ENCODE results near the gene ARCN1. TPM values are rescaled to one million over a fixed set of nuclear protein-coding genes. Genes with fewer than 3 reads are reported as not detected.
A peak's percentile ranks its signal among the peaks of the same experiment; 100 is the strongest.

ARCN1 gene
- total and polyA plus RNA-seq, 12 donors, result 42.6 to 274 (median 104) TPM

DNA sequence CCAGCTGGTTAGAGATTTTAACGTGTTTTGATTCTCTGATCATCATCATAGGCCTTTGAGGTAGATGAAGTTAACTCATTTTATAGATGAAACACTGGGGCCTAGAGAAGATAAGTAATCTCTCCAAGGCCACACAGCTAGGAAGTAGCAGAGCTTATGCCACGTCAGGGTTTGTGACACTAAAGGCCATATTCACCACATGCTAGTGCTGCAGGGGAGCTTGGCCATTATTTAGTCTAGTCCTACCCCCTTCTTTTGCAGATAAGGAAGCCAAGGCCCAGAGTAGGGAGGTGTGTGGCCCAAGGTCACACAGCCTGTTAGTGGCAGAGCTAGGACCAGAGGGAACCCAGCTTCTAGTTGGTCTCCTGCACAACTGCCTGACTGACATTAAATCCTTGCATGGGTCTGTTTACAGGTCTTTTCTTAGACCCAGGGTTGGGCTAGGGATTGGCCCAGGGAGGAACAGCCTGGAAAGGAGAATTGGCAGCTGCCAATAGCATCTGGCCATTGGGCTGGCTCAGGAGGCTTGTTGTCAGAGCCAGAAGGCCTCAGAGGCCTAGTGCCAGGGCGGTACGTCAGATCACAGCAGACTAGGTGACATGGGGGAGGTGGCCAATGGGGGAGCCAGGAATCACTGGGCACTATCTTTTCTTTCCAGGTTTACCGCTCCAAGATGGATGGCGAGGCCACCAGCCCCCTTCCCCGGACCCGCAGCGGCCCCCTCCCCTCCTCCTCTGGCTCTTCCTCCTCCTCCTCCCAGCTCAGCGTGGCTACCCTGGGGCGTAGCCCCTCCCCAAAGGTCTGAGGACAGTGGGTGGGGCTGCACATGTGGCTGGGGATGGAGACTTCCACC lies 71.2 kb downstream of the ARCN1 start:
- WGBS, 4 donors, result 57 to 66% (median 61%) methylated on average over 6 to 11 of the region's 11 CpGs
- peaks cover 0 to 76% of the 10 kb centered on the region in 2 donors for H3K36me3 ChIP-seq (replicated peaks in 1 of 2)

DNA sequence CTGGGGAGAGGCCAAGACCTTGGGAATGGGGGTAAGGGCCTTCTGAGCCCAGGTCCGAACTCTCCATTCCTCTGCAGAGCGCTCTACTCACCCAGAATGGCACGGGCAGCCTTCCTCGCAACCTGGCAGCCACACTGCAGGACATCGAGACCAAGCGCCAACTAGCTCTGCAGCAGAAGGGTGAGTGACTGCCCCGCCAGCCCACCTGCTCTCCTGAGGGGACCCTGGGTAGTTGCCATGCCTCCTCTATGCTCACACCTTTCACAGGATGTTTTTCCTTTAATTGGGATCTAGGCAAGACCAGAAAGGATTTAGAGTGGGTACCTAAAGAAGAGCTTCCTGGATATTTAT lies 71.8 kb downstream of the ARCN1 start:
- Histone ChIP-seq H3K36me3 (replicated peaks in 1 of 2) (peaks cover 0 to 78% of the 10 kb centered on the region in 2 donors), H3K9me3 (replicated peaks in 1 of 3) (no peaks in the 10 kb centered on the region), H3K4me3 (no peak overlapping the region), H3K27me3 (no peaks in the 10 kb centered on the region), H3K27ac (peak overlapping the region in 3 of 5 donors; percentile 61 to 76 (median 64)), H3K4me1 (replicated peaks in 1 of 2) (peaks cover 10 to 18% of the 10 kb centered on the region in 2 donors)
- TF ChIP-seq, protein P1, sequence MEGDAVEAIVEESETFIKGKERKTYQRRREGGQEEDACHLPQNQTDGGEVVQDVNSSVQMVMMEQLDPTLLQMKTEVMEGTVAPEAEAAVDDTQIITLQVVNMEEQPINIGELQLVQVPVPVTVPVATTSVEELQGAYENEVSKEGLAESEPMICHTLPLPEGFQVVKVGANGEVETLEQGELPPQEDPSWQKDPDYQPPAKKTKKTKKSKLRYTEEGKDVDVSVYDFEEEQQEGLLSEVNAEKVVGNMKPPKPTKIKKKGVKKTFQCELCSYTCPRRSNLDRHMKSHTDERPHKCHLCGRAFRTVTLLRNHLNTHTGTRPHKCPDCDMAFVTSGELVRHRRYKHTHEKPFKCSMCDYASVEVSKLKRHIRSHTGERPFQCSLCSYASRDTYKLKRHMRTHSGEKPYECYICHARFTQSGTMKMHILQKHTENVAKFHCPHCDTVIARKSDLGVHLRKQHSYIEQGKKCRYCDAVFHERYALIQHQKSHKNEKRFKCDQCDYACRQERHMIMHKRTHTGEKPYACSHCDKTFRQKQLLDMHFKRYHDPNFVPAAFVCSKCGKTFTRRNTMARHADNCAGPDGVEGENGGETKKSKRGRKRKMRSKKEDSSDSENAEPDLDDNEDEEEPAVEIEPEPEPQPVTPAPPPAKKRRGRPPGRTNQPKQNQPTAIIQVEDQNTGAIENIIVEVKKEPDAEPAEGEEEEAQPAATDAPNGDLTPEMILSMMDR (IDR thresholded peaks at IDR 0.05), result no peak
- TF ChIP-seq POLR2A (IDR thresholded peaks at IDR 0.05), result no peak
- WGBS, 4 donors, result 85 to 100% (median 92%) methylated on average over 3 to 7 of the region's 7 CpGs
- DNase-seq, result no peak
- intact Hi-C loops (cut with DNase I), result no loop called here

More for the DNA sequence above, 71.2 kb downstream of the ARCN1 start:
- peaks cover 10 to 18% of the 10 kb centered on the region in 2 donors for H3K4me1 ChIP-seq (replicated peaks in 1 of 2)
- no peaks in the 10 kb centered on the region for H3K27me3 ChIP-seq
- H3K9me3 ChIP-seq (replicated peaks in 1 of 3), result no peaks in the 10 kb centered on the region
- H3K27ac ChIP-seq, result peak overlapping the region in 4 of 5 donors; percentile 22 to 76 (median 62)
- peak in 4 of 7 donors; percentile 49 to 71 (median 50) for DNase-seq
- intact Hi-C loops (cut with DNase I), result no loop called here
- TF ChIP-seq, protein P1 (IDR thresholded peaks at IDR 0.05), result no peak
- no peak for TF ChIP-seq POLR2A (IDR thresholded peaks at IDR 0.05)
- no peak overlapping the region for H3K4me3 ChIP-seq

DNA sequence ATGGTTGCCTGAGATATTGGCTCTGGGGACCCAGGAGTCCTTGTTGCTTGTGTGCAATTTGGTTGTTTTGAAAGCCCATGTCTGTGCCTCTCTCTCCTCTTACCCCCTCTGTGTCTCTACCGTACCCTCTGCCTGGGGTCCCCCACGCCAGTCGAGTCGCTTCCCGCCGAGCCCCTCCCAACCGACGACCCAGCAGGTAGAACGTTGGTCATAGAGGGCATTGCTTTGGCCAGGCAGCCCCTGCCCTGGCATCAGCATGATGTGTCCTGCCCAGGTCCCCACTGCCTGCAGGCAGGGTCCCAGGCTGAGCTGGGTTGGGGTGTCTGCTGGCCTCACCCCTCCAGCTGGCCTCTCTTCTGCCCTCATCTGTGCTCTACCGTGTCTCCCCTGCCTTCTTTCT lies 72.3 kb downstream of the ARCN1 start:
- H3K36me3 ChIP-seq (replicated peaks in 1 of 2), result peaks cover 0 to 83% of the 10 kb centered on the region in 2 donors
- H3K27ac ChIP-seq, result no peak overlapping the region
- H3K4me3 ChIP-seq, result no peak overlapping the region
- intact Hi-C loops (cut with DNase I), result no loop called here
- H3K9me3 ChIP-seq (replicated peaks in 1 of 3), result no peaks in the 10 kb centered on the region
- peaks cover 10 to 18% of the 10 kb centered on the region in 2 donors for H3K4me1 ChIP-seq (replicated peaks in 1 of 2)
- TF ChIP-seq, protein P1 (IDR thresholded peaks at IDR 0.05), result no peak
- no peak for TF ChIP-seq POLR2A (IDR thresholded peaks at IDR 0.05)
- 90 to 94% (median 92%) methylated on average over 10 of the region's 10 CpGs for WGBS, 4 donors
- H3K27me3 ChIP-seq, result no peaks in the 10 kb centered on the region
- no peak for DNase-seq

DNA sequence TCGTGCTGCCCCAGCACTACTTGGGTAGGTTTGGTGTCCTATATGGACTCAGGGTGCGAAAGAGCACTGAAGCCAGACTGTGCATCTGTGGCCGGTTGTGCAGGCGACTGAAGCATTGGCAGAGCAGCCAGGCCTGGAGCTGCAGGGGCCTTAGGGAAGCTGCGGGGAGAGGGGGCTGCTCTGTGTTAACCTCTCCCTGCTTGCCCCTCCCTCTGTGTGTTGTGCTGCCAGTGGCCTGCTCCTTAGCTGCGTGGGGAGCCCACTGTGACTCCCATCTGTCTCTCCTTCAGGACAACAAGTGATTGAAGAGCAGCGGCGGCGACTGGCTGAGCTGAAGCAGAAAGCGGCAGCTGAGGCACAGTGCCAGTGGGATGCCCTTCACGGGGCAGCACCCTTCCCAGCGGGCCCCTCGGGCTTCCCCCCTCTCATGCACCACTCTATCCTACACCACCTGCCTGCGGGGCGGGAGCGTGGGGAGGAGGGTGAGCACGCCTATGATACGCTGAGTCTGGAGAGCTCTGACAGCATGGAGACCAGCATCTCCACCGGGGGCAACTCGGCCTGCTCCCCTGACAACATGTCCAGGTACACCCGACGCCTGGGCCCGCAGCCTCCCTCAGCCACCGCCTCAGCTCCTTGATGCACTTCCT lies 73.0 kb downstream of the ARCN1 start:
- no peak overlapping the region for H3K27ac ChIP-seq
- peaks cover 0 to 85% of the 10 kb centered on the region in 2 donors for H3K36me3 ChIP-seq (replicated peaks in 1 of 2)
- DNase-seq, result no peak
- 89 to 94% (median 94%) methylated on average over 19 to 24 of the region's 24 CpGs for WGBS, 4 donors
- intact Hi-C loops (cut with DNase I), result no loop called here
- H3K9me3 ChIP-seq (replicated peaks in 1 of 3), result no peaks in the 10 kb centered on the region
- H3K27me3 ChIP-seq, result no peaks in the 10 kb centered on the region
- no peak overlapping the region for H3K4me3 ChIP-seq
- H3K4me1 ChIP-seq (replicated peaks in 1 of 2), result peaks cover 10 to 18% of the 10 kb centered on the region in 2 donors
- TF ChIP-seq POLR2A (IDR thresholded peaks at IDR 0.05), result no peak
- TF ChIP-seq, protein P1 (IDR thresholded peaks at IDR 0.05), result no peak
